NAMALWA (cell line): ENCODE results near the gene TKFC.
"Not testable (repeated sequence)": the region's sequence is repeated elsewhere in the genome, so short reads cannot be mapped to it uniquely, and the experiment has no call there.

Experiments used
- DNase-seq: peaks from one replicate; pipeline ENCODE4 v3.0.0-alpha.2; 2015; ENCODE audit warnings: low spot score

The TKFC gene

DNA sequence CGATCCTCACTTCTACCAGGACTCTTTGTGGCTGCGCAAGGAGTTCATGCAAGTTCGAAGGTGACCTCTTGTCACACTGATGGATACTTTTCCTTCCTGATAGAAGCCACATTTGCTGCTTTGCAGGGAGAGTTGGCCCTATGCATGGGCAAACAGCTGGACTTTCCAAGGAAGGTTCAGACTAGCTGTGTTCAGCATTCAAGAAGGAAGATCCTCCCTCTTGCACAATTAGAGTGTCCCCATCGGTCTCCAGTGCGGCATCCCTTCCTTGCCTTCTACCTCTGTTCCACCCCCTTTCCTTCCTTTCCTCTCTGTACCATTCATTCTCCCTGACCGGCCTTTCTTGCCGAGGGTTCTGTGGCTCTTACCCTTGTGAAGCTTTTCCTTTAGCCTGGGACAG, 35.6 kb downstream of the TKFC start:
- no peak for DNase-seq

GRCh38 chr11:61369372-61370348, 36.6 kb downstream of the TKFC start:
- no peak for DNase-seq

DNA sequence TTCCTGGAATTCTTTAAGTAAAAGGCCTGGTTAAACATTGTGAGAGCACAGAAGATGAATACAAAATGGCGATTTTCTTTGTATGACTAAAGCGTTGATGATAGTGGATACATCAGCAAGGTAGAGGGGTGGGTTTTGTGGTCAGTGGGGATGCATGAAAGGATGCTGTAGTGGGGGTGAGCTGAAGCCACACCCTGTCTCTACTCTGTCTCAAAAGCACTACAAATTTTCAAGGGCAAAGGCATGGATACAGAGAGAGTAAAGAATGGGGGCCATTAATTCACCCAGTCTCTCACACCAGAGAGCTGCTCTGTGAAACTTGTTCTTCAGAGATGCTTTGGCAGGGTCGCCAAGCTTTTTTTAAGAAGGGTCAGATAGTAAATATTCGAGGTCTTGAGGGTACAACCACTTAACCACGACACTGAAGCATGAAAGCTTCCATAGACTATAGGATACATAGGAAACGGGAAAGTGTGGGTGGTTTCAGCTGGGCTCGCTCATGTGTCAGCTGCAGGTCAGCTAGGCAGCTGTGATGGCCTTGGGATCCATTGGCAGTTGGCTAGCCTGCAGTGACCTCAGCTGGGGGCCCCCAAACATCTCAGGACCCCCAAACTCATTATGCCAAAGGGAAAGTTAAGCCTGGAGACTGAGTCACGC, 37.4 kb downstream of the TKFC start:
- DNase-seq, result no peak

DNA sequence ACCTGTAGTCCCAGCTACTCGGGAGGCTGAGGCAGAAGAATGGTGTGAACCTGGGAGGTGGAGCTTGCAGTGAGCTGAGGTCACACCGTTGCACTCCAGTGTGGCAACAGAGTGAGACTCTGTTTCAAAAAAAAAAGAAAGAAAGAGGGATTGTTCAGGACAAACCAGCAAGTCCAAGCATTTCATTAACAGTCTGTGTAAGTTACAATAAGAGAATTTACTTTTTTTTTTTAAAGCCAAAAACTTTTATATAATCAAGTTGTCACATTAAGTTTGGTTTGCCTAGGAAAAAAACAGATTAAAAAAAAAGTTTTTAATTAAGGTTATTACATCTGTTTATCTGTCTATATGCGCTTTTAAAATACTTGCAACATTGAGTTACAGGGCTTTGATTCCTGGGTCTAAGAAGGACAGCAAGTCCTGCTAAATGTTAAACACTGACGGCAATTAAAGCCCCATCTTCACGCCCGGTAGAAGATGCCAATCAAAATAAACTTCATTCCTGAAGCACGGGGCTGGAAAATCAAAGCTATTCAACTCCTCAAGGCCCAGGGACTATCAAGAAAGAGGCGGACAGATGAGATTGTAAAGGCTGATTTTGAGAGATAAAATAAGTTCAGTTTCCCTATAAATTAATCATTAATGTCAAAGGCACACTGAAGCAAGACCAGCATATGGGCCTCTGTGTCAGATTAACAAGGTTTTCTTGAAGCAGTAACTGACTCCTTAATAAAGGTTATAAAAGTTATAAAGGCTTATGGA, 39.8 kb downstream of the TKFC start:
- DNase-seq, result no peak

- no peak for DNase-seq
Measured at GRCh38 chr11:61375761-61376108, 42.7 kb downstream of the TKFC start.

DNA sequence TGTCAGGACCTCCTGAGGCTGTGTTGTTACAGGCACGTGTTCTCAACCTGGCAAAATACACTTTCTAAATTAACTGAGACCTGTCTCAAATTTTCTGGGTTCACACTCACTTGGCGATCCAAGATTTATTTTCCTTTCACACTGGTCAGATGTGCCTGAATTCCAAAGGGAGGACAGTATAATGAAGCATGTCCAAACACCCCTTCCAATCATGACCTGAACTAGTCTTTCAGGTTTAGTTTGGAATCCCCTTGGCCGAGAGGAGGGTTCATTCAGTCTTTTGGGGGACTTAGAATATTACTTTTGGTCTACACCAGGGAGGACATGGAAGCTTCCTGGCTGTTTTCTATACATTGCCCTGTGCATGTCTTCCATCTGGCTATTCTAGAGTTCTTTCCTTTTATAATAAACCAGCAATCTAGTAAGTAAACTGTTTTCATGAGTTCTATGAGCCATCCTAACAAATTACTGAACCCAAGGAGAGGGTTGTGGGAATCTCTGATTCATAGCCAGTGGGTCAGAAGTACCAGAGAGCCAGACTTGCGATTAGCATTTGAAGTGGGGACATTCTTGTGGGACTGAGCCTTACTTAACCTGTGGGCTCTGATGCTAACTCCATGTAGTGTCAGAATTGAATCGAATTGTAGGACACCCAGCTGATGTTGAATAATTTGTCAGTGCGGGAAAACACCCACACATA, 44.6 kb downstream of the TKFC start:
- no peak for DNase-seq

DNA sequence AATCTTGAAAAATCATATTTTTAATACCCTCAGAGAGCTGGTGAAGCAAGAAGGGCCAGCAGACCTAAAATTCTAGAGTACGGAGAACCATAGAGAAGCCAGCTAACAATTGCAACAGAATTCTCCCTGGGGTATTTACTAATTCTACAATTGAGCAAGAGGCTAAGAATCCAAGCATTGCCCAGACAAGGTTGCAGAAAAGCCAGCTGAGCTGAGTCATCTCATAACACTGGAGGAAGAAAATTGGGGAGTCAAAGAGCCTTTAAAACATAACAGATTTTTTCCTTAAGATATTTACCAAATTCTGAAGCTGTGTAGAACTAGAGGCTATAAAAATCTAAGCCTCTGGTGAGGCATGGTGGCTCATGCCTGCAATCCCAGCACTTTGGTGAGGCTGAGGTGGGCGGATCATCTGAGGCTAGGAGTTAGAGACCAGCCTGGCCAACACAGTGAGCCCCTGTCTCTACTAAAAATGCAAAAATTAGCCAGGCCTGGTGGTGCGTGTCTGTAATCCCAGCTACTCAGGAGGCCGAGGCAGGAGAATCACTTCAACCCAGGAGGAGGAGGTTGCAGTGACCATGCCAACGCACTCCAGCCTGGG, 45.8 kb downstream of the TKFC start:
- DNase-seq, result no peak

DNA sequence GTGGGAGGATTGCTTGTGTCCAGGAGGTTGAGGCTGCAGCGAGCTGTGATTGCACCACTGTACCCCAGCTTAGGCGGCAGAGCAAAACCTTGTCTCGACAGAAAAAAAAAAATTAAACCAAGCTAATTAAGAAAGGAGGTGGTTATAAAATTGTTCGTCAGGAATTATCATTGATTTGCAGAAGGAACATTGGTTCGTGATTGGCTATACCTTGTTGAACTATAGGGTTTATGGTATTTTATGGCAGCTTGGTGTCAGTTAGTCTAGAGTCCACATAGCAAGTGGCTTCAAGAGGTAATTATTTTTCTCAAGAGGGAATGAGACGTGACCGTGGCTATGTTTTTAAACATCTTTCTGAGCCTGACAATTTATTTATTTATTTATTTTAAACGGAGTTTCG, 47.9 kb downstream of the TKFC start:
- DNase-seq, result no peak

DNA sequence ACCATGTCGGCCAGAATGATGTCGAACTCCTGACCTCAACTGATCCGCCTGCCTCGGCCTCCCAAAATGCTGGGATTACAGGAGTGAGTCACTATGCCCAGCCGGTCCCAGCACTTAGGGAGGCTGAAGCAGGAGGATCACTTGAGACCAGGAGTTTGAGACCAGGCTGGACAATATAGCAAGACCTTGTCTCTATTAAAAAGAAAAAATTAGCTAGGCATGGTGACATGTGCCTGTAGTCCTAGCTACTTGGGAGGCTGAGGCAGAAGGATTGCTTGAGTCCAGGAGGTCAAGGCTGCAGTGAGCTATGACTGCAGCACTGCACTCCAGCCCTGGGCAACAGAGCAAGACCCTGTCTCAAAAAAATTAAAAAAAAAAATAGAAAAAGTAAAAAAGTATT, 50.8 kb downstream of the TKFC start:
- not testable (repeated sequence) for DNase-seq

DNA sequence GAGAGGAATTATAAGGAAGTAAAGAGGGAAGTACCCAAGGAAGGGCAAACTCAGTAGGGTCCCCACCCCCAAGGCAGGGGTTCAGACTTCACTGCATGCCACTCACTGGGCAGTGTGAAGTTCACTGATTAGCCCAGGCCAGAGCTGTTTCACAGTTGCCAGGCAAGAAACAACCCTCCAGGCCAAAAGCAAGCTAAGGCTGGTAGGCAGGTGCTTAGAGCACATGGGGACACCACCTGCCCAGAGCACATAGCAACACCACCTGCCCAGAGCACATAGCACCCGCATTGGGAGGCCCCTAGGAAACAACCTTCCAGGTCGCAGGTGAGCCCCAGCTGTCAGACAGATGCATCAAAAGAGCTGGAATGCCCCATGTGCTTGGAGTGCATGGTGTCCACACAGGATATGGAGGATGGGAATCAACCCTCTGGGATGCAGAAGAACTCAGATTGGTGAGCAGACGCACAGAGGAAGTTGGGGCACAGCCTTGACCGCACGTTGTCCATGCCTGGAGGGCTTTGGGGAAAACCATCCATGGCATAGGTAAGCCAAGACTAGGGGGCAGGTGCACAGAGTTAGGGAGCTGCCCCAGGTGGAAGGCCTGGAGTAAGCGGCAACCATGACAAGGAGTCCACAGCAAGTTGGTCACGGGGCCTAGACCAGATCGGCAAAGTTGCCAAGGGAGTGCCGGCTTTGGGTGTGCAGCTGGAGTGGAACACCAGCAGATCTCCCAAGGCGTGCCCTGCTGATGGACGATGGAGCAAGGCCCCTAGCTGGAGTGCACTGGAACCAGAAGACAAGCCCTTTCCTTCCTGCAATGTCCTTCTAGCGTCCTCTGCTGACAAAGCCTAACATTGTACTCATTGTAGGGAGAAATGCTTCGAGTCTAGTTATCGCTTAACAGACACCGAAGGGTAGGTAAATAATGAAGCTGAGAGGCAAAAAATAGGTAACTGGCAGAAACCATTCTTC, 51.5 kb downstream of the TKFC start:
- DNase-seq, result peak; percentile 47

- DNase-seq, result no peak
Measured at GRCh38 chr11:61390161-61390560, 57.1 kb downstream of the TKFC start.

- peak; percentile 44 for DNase-seq
Measured at GRCh38 chr11:61392981-61393595, 60.1 kb downstream of the TKFC start.
